ENCODE results near the gene CD8A.
"Not testable (repeated sequence)": the region's sequence is repeated elsewhere in the genome, so short reads cannot be mapped to it uniquely, and the experiment has no call there.

The CD8A gene

DNA sequence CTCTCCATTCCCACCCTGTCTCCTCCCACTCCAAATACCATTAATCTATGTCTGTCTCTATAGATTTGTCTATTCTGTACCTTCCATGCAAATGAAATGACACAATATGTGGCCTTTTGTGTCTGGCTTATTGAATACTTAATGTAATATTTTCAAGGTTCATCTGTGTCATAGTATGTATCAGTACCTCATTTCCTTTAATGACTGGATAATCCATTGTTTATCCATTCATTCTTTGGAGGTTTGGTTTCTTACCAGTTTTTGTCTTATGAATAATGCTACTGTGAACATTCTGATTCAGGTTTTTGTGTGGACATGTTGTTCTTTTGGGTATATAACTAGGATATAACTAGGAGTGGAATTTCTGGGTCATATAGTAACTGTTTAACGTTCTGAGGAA is 55.8 kb downstream of the CD8A start:
- H3K27me3 ChIP-seq (ENCODE audit: insufficient read depth, poor library complexity, severe bottlenecking); H3K4me3 ChIP-seq (replicated peaks; ENCODE audit: insufficient read depth, low read length); DNase-seq (ENCODE audit: low read depth in 1 of 2, low spot score in 1 of 2); H3K27ac ChIP-seq (replicated peaks): not testable (repeated sequence)

Data from HL-60 (cell line).